ENCODE data around the gene SOX6.

SOX6 gene

GRCh38 chr11:16185042-16185441 is 171.3 kb downstream of the SOX6 start:
- no peak overlapping the region for H3K27ac ChIP-seq (ENCODE audit: low read depth, low read length)

GRCh38 chr11:16184588-16184987 is 171.8 kb downstream of the SOX6 start:
- no peak overlapping the region for H3K4me3 ChIP-seq (ENCODE audit: low read depth in 1 of 5, low read length in 5 of 5)
- no peaks in the 10 kb centered on the region for H3K9me3 ChIP-seq (ENCODE audit: control insufficient read depth in 5 of 5, low read length in 5 of 5)
- H3K36me3 ChIP-seq (ENCODE audit: control insufficient read depth in 5 of 5, insufficient read depth in 5 of 5, low read length in 5 of 5): no peaks in the 10 kb centered on the region
- no peak overlapping the region for H3K27ac ChIP-seq (ENCODE audit: low read depth, low read length)
- no peaks in the 10 kb centered on the region for H3K27me3 ChIP-seq (ENCODE audit: control insufficient read depth in 5 of 5, insufficient read depth in 4 of 5, low read length in 5 of 5)
- H3K9ac ChIP-seq (ENCODE audit: low read length in 5 of 5): no peak overlapping the region
- H3K4me1 ChIP-seq (ENCODE audit: control insufficient read depth in 5 of 5, insufficient read depth in 5 of 5, low read length in 5 of 5): peaks cover 0 to 9% (median 0%) of the 10 kb centered on the region in 5 donors

More at GRCh38 chr11:16185042-16185441, 171.3 kb downstream of the SOX6 start:
- Histone ChIP-seq H3K9ac (ENCODE audit: low read length in 5 of 5) (no peak overlapping the region), H3K9me3 (ENCODE audit: control insufficient read depth in 5 of 5, low read length in 5 of 5) (no peaks in the 10 kb centered on the region), H3K27me3 (ENCODE audit: control insufficient read depth in 5 of 5, insufficient read depth in 4 of 5, low read length in 5 of 5) (no peaks in the 10 kb centered on the region), H3K4me1 (ENCODE audit: control insufficient read depth in 5 of 5, insufficient read depth in 5 of 5, low read length in 5 of 5) (peaks cover 0 to 9% (median 0%) of the 10 kb centered on the region in 5 donors), H3K4me3 (ENCODE audit: low read depth in 1 of 5, low read length in 5 of 5) (no peak overlapping the region), H3K36me3 (ENCODE audit: control insufficient read depth in 5 of 5, insufficient read depth in 5 of 5, low read length in 5 of 5) (no peaks in the 10 kb centered on the region)

DNA sequence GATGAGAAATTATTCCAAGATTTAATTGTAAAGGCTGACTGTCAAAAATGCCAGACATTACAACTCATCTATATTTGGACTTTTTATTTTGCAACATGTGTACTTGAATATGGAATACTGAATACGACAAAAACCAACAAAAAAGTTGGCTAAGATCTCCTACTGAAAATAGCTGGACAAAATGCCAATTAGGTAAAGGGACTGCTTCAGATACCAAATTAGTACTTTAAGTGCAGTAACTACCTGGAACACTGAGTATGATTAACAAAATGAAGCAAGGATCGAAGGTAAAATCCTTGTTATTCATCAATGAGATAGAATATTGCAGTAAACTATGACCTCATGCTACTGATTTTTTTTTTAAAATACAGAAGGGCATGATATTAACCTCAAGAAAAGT is 173.8 kb downstream of the SOX6 start:
- Histone ChIP-seq H3K4me3 (ENCODE audit: low read depth in 1 of 5, low read length in 5 of 5) (no peak overlapping the region), H3K27ac (ENCODE audit: low read depth, low read length) (no peak overlapping the region), H3K9ac (ENCODE audit: low read length in 5 of 5) (no peak overlapping the region), H3K36me3 (ENCODE audit: control insufficient read depth in 5 of 5, insufficient read depth in 5 of 5, low read length in 5 of 5) (no peaks in the 10 kb centered on the region), H3K27me3 (ENCODE audit: control insufficient read depth in 5 of 5, insufficient read depth in 4 of 5, low read length in 5 of 5) (no peaks in the 10 kb centered on the region), H3K9me3 (ENCODE audit: control insufficient read depth in 5 of 5, low read length in 5 of 5) (no peaks in the 10 kb centered on the region), H3K4me1 (ENCODE audit: control insufficient read depth in 5 of 5, insufficient read depth in 5 of 5, low read length in 5 of 5) (peaks cover 0 to 9% (median 0%) of the 10 kb centered on the region in 5 donors)

DNA sequence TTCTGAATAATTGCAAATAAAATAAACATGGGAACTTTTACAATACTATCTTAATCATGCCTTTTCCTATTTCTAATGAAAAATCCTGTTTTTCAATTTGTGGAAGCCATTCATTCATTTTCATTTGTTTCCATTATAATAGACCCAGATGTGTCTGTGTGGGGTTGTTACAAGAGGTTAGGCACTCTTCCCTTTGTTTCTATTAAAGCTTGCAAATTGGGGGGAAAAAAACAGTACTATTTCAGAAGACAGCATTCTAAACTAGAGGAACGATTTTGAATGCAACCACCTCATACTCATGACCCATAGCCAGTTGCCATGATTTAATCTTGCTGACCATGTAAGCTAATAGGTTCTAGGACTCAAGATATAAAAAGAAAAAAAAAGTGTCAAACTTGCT is 175.5 kb downstream of the SOX6 start:
- peaks cover 0 to 9% (median 0%) of the 10 kb centered on the region in 5 donors for H3K4me1 ChIP-seq (ENCODE audit: control insufficient read depth in 5 of 5, insufficient read depth in 5 of 5, low read length in 5 of 5)

DNA sequence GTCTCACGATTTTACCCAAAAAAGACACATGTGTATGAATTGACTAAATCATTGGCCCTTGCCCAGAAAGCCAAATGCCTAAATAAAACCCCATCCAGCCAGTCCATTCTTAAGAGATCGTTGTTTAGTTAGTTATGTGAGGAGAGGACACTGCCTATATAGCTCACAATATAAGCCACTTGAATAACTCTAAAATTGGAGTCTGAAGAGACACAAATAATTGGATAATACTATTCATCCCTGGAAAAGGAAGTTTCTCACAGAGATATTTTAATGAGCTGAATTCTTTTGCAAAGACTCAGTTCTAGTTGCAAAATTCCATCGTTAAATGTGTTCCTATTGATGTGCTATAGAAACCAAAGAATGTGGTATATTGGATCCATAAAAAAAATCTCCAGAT is 176.7 kb downstream of the SOX6 start:
- Histone ChIP-seq H3K36me3 (ENCODE audit: control insufficient read depth in 5 of 5, insufficient read depth in 5 of 5, low read length in 5 of 5) (no peaks in the 10 kb centered on the region), H3K4me1 (ENCODE audit: control insufficient read depth in 5 of 5, insufficient read depth in 5 of 5, low read length in 5 of 5) (peaks cover 0 to 9% (median 0%) of the 10 kb centered on the region in 5 donors), H3K27ac (ENCODE audit: low read depth, low read length) (no peak overlapping the region), H3K4me3 (ENCODE audit: low read depth in 1 of 5, low read length in 5 of 5) (no peak overlapping the region), H3K9me3 (ENCODE audit: control insufficient read depth in 5 of 5, low read length in 5 of 5) (no peaks in the 10 kb centered on the region), H3K9ac (ENCODE audit: low read length in 5 of 5) (no peak overlapping the region), H3K27me3 (ENCODE audit: control insufficient read depth in 5 of 5, insufficient read depth in 4 of 5, low read length in 5 of 5) (no peaks in the 10 kb centered on the region)

More for the DNA sequence above, 175.5 kb downstream of the SOX6 start:
- no peak overlapping the region for H3K9ac ChIP-seq (ENCODE audit: low read length in 5 of 5)
- no peaks in the 10 kb centered on the region for H3K9me3 ChIP-seq (ENCODE audit: control insufficient read depth in 5 of 5, low read length in 5 of 5)
- H3K27me3 ChIP-seq (ENCODE audit: control insufficient read depth in 5 of 5, insufficient read depth in 4 of 5, low read length in 5 of 5): no peaks in the 10 kb centered on the region
- H3K27ac ChIP-seq (ENCODE audit: low read depth, low read length): no peak overlapping the region
- H3K36me3 ChIP-seq (ENCODE audit: control insufficient read depth in 5 of 5, insufficient read depth in 5 of 5, low read length in 5 of 5): no peaks in the 10 kb centered on the region
- H3K4me3 ChIP-seq (ENCODE audit: low read depth in 1 of 5, low read length in 5 of 5): no peak overlapping the region

DNA sequence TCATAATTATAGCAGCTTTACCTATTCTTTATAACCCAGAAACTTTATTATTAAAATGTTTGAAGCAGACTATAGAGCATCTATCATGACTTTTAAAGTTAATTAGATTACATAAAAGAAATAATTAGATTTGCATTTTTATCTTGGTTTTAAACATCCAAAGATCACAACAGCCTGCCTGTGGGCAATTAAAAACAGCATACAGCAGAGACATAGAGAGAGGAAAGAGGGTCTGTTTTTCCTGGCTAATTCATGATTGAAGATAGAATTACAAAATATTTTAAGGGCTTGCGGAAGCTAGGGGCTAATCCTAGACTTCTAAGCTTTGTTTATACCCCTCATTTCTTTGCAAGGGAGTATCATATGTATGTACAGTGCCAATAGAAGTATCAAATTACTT is 178.1 kb downstream of the SOX6 start:
- peaks cover 0 to 9% (median 0%) of the 10 kb centered on the region in 5 donors for H3K4me1 ChIP-seq (ENCODE audit: control insufficient read depth in 5 of 5, insufficient read depth in 5 of 5, low read length in 5 of 5)
- no peak overlapping the region for H3K9ac ChIP-seq (ENCODE audit: low read length in 5 of 5)
- H3K4me3 ChIP-seq (ENCODE audit: low read depth in 1 of 5, low read length in 5 of 5): no peak overlapping the region
- H3K9me3 ChIP-seq (ENCODE audit: control insufficient read depth in 5 of 5, low read length in 5 of 5): no peaks in the 10 kb centered on the region
- H3K27ac ChIP-seq (ENCODE audit: low read depth, low read length): no peak overlapping the region
- H3K27me3 ChIP-seq (ENCODE audit: control insufficient read depth in 5 of 5, insufficient read depth in 4 of 5, low read length in 5 of 5): no peaks in the 10 kb centered on the region
- no peaks in the 10 kb centered on the region for H3K36me3 ChIP-seq (ENCODE audit: control insufficient read depth in 5 of 5, insufficient read depth in 5 of 5, low read length in 5 of 5)

GRCh38 chr11:16177688-16178087 is 178.7 kb downstream of the SOX6 start:
- Histone ChIP-seq H3K4me3 (ENCODE audit: low read depth in 1 of 5, low read length in 5 of 5) (no peak overlapping the region), H3K9me3 (ENCODE audit: control insufficient read depth in 5 of 5, low read length in 5 of 5) (no peaks in the 10 kb centered on the region), H3K27ac (ENCODE audit: low read depth, low read length) (no peak overlapping the region)

GRCh38 chr11:16173798-16174197 is 182.5 kb downstream of the SOX6 start:
- peaks cover 0 to 6% (median 0%) of the 10 kb centered on the region in 5 donors for H3K4me1 ChIP-seq (ENCODE audit: control insufficient read depth in 5 of 5, insufficient read depth in 5 of 5, low read length in 5 of 5)
- H3K4me3 ChIP-seq (ENCODE audit: low read depth in 1 of 5, low read length in 5 of 5): no peak overlapping the region
- H3K27me3 ChIP-seq (ENCODE audit: control insufficient read depth in 5 of 5, insufficient read depth in 4 of 5, low read length in 5 of 5): no peaks in the 10 kb centered on the region
- no peaks in the 10 kb centered on the region for H3K9me3 ChIP-seq (ENCODE audit: control insufficient read depth in 5 of 5, low read length in 5 of 5)
- H3K36me3 ChIP-seq (ENCODE audit: control insufficient read depth in 5 of 5, insufficient read depth in 5 of 5, low read length in 5 of 5): no peaks in the 10 kb centered on the region
- H3K27ac ChIP-seq (ENCODE audit: low read depth, low read length): no peak overlapping the region
- H3K9ac ChIP-seq (ENCODE audit: low read length in 5 of 5): no peak overlapping the region

More at GRCh38 chr11:16177688-16178087, 178.7 kb downstream of the SOX6 start:
- H3K9ac ChIP-seq (ENCODE audit: low read length in 5 of 5): no peak overlapping the region
- no peaks in the 10 kb centered on the region for H3K27me3 ChIP-seq (ENCODE audit: control insufficient read depth in 5 of 5, insufficient read depth in 4 of 5, low read length in 5 of 5)
- no peaks in the 10 kb centered on the region for H3K36me3 ChIP-seq (ENCODE audit: control insufficient read depth in 5 of 5, insufficient read depth in 5 of 5, low read length in 5 of 5)
- peaks cover 0 to 8% (median 0%) of the 10 kb centered on the region in 5 donors for H3K4me1 ChIP-seq (ENCODE audit: control insufficient read depth in 5 of 5, insufficient read depth in 5 of 5, low read length in 5 of 5)

DNA sequence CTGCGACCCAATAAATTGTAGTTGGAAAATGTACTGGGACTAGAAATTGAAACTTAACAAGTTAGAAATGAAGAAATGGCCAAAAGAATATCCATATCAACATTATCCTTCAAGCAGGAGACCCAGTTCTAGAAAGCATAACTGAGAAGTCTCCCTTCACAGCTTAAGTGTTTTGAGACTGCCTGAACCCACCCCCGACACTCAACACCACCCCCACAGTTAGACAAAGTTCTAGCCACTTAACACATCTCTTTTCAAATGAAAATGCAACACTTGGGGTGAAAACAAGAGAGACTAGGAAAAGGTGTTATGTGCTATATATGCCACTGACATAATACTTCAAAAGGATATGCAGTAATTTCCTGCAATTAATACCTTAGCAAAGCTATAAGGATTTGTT is 184.5 kb downstream of the SOX6 start:
- H3K36me3 ChIP-seq (ENCODE audit: control insufficient read depth in 5 of 5, insufficient read depth in 5 of 5, low read length in 5 of 5): no peaks in the 10 kb centered on the region
- peaks cover 0 to 6% (median 0%) of the 10 kb centered on the region in 5 donors for H3K4me1 ChIP-seq (ENCODE audit: control insufficient read depth in 5 of 5, insufficient read depth in 5 of 5, low read length in 5 of 5)
- no peak overlapping the region for H3K4me3 ChIP-seq (ENCODE audit: low read depth in 1 of 5, low read length in 5 of 5)
- no peak overlapping the region for H3K9ac ChIP-seq (ENCODE audit: low read length in 5 of 5)
- no peaks in the 10 kb centered on the region for H3K27me3 ChIP-seq (ENCODE audit: control insufficient read depth in 5 of 5, insufficient read depth in 4 of 5, low read length in 5 of 5)
- H3K27ac ChIP-seq (ENCODE audit: low read depth, low read length): no peak overlapping the region
- H3K9me3 ChIP-seq (ENCODE audit: control insufficient read depth in 5 of 5, low read length in 5 of 5): no peaks in the 10 kb centered on the region

DNA sequence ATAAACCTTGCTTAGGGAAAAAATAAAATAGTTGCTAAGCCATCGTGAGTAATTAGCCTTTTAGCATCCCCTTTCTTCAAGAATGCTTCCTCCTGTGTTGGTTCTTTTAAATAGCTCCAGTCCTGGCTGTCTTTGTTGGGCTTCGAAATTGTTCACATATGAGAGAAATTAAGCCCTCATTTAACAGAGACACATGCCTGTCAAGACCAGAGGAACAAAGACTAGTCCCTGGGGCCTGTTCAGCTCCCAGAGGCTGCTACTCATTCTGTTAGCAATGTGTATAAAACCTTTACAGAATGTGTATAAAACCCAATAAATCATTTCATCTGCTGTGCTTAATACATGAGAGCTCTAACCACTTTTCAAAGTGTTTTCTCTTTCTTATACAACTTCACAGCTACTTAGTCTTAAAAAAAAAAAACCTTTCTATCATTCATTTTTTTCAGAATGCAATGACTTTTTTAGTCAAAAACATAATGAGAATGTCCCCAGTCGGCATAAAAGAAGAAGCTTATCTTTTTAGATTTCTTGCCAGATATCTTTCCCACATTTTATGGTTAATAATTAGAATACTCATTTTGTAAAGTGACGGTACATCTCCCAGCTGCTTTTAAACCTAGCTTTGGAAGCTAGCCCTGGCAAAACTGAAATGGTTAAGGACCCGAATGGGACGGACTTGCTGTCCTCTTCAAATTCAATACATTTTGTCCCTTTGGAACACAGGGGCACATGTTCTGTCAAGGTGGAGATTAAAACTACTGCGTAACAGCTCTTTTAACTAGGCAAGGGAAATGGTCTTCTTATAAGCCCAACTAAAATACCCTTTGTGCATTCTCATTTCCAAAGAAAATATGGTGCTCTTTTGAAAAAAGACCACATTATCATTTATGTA is 186.1 kb downstream of the SOX6 start:
- H3K4me1 ChIP-seq (ENCODE audit: control insufficient read depth in 5 of 5, insufficient read depth in 5 of 5, low read length in 5 of 5): peaks cover 0 to 6% (median 0%) of the 10 kb centered on the region in 5 donors
- no peak overlapping the region for H3K9ac ChIP-seq (ENCODE audit: low read length in 5 of 5)
- no peak overlapping the region for H3K4me3 ChIP-seq (ENCODE audit: low read depth in 1 of 5, low read length in 5 of 5)
- H3K36me3 ChIP-seq (ENCODE audit: control insufficient read depth in 5 of 5, insufficient read depth in 5 of 5, low read length in 5 of 5): no peaks in the 10 kb centered on the region
- no peaks in the 10 kb centered on the region for H3K9me3 ChIP-seq (ENCODE audit: control insufficient read depth in 5 of 5, low read length in 5 of 5)
- no peak overlapping the region for H3K27ac ChIP-seq (ENCODE audit: low read depth, low read length)
- H3K27me3 ChIP-seq (ENCODE audit: control insufficient read depth in 5 of 5, insufficient read depth in 4 of 5, low read length in 5 of 5): no peaks in the 10 kb centered on the region
